Sigmoid colon (tissue), 4 donors: ENCODE data around the gene LITAF.

Experiments used
- EP300 ChIP-seq, 4 donors: sonication (generic); formaldehyde crosslinking; IDR thresholded peaks; one replicate each; pipeline ENCODE4 v1.6.1; 2017; ENCODE audit warnings: antibody characterized with exemption in 4 of 4
- POLR2A ChIP-seq, 2 donors: fragments of 450-650 bp; IDR thresholded peaks; one replicate each; pipeline ENCODE4 v1.6.1; 2016; ENCODE audit warnings: antibody characterized with exemption in 2 of 2, mild to moderate bottlenecking in 2 of 2, moderate library complexity in 2 of 2
- POLR2AphosphoS5 ChIP-seq, 4 donors: sonication (generic); formaldehyde crosslinking; IDR thresholded peaks; one replicate each; pipeline ENCODE4 v1.6.1; 2017; ENCODE audit warnings: antibody characterized with exemption in 4 of 4
- TF ChIP-seq, protein P1 (sequence below), 4 experiments: fragments of 450-650 bp in 3 of 4; fragments of 200-600 bp in 1 of 4; IDR thresholded peaks; one replicate each; pipeline ENCODE4 v1.5.1; 2016 to 2019; ENCODE audit warnings: antibody characterized with exemption in 4 of 4, mild to moderate bottlenecking in 3 of 4, moderate library complexity in 2 of 4

DNA sequence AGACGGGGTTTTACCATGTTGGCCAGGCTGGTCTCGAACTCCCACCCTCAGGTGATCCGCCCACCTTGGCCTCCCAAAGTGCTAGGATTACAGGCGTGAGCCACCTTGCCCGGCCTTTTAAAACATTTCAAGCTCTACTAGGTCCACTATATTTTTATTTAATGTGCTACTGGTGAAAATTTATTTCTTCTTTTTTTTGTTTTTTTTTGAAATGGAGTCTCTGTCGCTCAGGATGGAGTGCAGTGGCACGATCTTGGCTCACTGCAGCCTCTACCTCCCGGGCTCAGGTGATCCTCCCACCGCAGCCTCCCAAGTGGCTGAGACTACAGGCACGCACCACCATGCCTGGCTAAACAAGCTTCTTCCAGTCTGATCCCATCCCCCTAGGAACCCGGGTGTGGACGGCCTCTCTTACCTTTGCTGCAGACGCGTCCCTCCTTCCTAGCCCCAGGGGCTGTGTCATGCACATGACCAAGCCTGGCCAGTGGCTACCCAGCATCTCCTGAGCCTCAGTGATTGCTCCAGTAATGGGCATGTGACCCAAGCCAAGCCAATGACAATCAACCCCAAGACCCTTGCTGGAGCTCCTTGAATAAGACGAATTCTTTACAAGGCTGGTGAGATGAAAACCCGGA, 40.1 kb upstream of the LITAF start:
- TF ChIP-seq, protein P1, sequence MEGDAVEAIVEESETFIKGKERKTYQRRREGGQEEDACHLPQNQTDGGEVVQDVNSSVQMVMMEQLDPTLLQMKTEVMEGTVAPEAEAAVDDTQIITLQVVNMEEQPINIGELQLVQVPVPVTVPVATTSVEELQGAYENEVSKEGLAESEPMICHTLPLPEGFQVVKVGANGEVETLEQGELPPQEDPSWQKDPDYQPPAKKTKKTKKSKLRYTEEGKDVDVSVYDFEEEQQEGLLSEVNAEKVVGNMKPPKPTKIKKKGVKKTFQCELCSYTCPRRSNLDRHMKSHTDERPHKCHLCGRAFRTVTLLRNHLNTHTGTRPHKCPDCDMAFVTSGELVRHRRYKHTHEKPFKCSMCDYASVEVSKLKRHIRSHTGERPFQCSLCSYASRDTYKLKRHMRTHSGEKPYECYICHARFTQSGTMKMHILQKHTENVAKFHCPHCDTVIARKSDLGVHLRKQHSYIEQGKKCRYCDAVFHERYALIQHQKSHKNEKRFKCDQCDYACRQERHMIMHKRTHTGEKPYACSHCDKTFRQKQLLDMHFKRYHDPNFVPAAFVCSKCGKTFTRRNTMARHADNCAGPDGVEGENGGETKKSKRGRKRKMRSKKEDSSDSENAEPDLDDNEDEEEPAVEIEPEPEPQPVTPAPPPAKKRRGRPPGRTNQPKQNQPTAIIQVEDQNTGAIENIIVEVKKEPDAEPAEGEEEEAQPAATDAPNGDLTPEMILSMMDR (IDR thresholded peaks at IDR 0.05): no peak
- TF ChIP-seq POLR2A (IDR thresholded peaks at IDR 0.05) (no peak), EP300 (IDR thresholded peaks at IDR 0.05) (no peak), POLR2AphosphoS5 (IDR thresholded peaks at IDR 0.05) (no peak)
